Keratinocyte (primary cell): ENCODE data around the gene APOL3.
"Not testable (repeated sequence)": the region's sequence is repeated elsewhere in the genome, so short reads cannot be mapped to it uniquely, and the experiment has no call there.

ENCODE experiments used
- EZH2 ChIP-seq: IDR thresholded peaks from one replicate; pipeline ENCODE4 v1.6.1; 2012; ENCODE audit warnings: inconsistent platforms, mild to moderate bottlenecking, low read length, moderate library complexity
- TF ChIP-seq, protein P1 (sequence below), 3 experiments: IDR thresholded peaks in 1 of 3; conservative IDR thresholded peaks in 1 of 3; optimal IDR thresholded peaks in 1 of 3; 2 replicates in 2 of 3; 3 replicates in 1 of 3; pipeline versions ENCODE3 to v1.5.1; 2011; ENCODE audit warnings: low read length in 3 of 3, mild to moderate bottlenecking in 3 of 3, moderate library complexity in 2 of 3, control low read depth in 1 of 3, inconsistent platforms in 1 of 3; ENCODE audit not compliant: insufficient read depth in 2 of 3; ENCODE audit errors: extremely low read depth in 1 of 3

DNA sequence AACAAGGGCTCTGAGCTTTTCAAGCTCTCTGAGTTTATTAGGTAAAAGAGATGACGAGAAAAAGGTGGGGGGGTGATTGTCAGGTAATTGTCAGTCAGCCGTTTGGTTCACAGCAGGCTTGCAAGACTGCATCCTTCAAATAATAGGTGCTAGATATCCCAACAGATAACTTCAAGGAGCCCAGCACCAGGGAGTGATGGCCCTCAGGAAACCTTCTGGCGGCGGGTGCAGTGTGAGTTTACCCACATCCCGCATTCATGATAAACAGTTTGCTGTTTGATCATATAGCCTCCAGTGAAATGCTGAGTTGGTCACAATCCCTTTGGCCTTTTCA, 1.2 kb upstream of the APOL3 start:
- not testable (repeated sequence) for TF ChIP-seq EZH2
- TF ChIP-seq, protein P1, sequence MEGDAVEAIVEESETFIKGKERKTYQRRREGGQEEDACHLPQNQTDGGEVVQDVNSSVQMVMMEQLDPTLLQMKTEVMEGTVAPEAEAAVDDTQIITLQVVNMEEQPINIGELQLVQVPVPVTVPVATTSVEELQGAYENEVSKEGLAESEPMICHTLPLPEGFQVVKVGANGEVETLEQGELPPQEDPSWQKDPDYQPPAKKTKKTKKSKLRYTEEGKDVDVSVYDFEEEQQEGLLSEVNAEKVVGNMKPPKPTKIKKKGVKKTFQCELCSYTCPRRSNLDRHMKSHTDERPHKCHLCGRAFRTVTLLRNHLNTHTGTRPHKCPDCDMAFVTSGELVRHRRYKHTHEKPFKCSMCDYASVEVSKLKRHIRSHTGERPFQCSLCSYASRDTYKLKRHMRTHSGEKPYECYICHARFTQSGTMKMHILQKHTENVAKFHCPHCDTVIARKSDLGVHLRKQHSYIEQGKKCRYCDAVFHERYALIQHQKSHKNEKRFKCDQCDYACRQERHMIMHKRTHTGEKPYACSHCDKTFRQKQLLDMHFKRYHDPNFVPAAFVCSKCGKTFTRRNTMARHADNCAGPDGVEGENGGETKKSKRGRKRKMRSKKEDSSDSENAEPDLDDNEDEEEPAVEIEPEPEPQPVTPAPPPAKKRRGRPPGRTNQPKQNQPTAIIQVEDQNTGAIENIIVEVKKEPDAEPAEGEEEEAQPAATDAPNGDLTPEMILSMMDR (optimal IDR thresholded peaks at IDR 0.05 in 1 of 3, IDR thresholded peaks at IDR 0.05 in 1 of 3, conservative IDR thresholded peaks at IDR 0.05 in 1 of 3; ENCODE audit: extremely low read depth in 1 of 3, insufficient read depth in 2 of 3, low read length in 3 of 3) = not testable (repeated sequence)
